ENCODE results near the gene ZNF683. TPM values are rescaled to one million over a fixed set of nuclear protein-coding genes. Genes with fewer than 3 reads are reported as not detected.

Gene ZNF683
- polyA plus RNA-seq, 1 donor (not counting 4 experiments of a cell fraction or from before 2014, with no cell fraction given): not detected

DNA sequence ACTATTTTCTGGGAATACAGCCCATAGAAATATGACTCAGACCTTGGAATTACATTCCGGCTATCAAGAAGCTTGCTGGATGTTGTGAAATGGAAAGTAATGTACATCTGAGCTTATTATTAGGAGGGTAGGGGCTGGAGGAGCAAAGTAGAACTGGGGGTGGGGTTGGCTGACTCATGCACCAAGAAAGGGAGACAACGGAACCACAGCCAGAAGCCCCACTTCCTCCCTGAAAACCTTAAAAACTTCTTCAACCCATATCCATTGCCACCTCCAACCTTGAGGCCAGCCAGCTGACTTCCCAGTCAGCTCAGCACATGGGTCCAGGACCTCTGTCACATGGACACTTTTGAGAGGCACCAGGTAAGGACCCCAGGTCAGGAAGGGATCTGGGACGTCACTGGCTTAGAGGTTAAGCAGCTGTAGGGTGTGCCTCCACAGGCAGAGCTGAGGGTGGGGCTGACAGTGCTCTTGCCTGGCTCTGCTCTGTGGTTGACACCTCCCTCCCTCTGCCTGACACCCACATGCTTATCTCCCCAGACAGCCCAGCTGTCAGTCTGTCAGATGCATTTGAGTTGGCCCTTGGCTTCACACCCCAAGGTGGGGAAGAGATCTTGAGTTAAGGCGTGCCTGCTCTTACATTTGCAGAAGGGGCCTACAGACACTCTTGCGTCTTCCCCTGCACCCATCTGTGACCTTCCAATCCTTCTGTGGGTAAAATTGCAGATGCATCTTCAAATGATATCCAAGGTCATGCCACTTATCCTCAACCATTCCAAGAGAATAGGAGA lies 5.7 kb upstream of the ZNF683 start:
- Histone ChIP-seq H3K9ac (ENCODE audit: control insufficient read depth, extremely low read depth, insufficient read depth, low read length) (peak overlapping the region; percentile 66), H3K4me2 (ENCODE audit: control insufficient read depth, extremely low read depth, insufficient read depth, low read depth, low read length) (peak overlapping the region; percentile 89), H3K27ac (ENCODE audit: control insufficient read depth, insufficient read depth, low read length) (peak overlapping the region; percentile 96), H3K4me1 (ENCODE audit: control insufficient read depth, extremely low read depth, insufficient read depth, low read length) (peaks cover 18% of the 10 kb centered on the region), H3K4me3 (ENCODE audit: control insufficient read depth in 2 of 3, extremely low read depth in 1 of 3, insufficient read depth in 2 of 3, low read depth in 1 of 3, low read length in 3 of 3) (peak overlapping the region in 2 of 3 experiments; percentile 18 to 57), H3K36me3 (ENCODE audit: control insufficient read depth in 2 of 2, extremely low read depth in 1 of 2, insufficient read depth in 2 of 2, low read length in 2 of 2) (no peaks in the 10 kb centered on the region), H2AFZ (ENCODE audit: control insufficient read depth, low read length) (peak overlapping the region; percentile 92), H4K20me1 (ENCODE audit: control insufficient read depth, extremely low read depth, insufficient read depth, low read length) (no peaks in the 10 kb centered on the region), H3K27me3 (ENCODE audit: control insufficient read depth, extremely low read depth, insufficient read depth, low read length) (no peaks in the 10 kb centered on the region), H3K9me3 (ENCODE audit: control insufficient read depth, low read depth, low read length) (no peaks in the 10 kb centered on the region), H3K9me1 (ENCODE audit: control insufficient read depth, extremely low read depth, insufficient read depth, low read length) (no peaks in the 10 kb centered on the region), H3K79me2 (ENCODE audit: control insufficient read depth, insufficient read depth, low read length) (no peaks in the 10 kb centered on the region)
- DNase-seq (ENCODE audit: low read depth, low spot score): peak; percentile 84
- FAIRE-seq: peak; percentile 95
- TF ChIP-seq, protein P1, sequence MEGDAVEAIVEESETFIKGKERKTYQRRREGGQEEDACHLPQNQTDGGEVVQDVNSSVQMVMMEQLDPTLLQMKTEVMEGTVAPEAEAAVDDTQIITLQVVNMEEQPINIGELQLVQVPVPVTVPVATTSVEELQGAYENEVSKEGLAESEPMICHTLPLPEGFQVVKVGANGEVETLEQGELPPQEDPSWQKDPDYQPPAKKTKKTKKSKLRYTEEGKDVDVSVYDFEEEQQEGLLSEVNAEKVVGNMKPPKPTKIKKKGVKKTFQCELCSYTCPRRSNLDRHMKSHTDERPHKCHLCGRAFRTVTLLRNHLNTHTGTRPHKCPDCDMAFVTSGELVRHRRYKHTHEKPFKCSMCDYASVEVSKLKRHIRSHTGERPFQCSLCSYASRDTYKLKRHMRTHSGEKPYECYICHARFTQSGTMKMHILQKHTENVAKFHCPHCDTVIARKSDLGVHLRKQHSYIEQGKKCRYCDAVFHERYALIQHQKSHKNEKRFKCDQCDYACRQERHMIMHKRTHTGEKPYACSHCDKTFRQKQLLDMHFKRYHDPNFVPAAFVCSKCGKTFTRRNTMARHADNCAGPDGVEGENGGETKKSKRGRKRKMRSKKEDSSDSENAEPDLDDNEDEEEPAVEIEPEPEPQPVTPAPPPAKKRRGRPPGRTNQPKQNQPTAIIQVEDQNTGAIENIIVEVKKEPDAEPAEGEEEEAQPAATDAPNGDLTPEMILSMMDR (optimal IDR thresholded peaks at IDR 0.05 in 1 of 3, IDR thresholded peaks at IDR 0.05 in 1 of 3, conservative IDR thresholded peaks at IDR 0.05 in 1 of 3; ENCODE audit: extremely low read depth in 1 of 3, insufficient read depth in 2 of 3, low read length in 3 of 3): no peak
- no peak for TF ChIP-seq EZH2 (IDR thresholded peaks at IDR 0.05; ENCODE audit: low read length)
- dilution Hi-C loops (cut with MboI; ENCODE audit: extremely low pct_ligation_motif_present, low sequenced_read_pairs): no loop called here

DNA sequence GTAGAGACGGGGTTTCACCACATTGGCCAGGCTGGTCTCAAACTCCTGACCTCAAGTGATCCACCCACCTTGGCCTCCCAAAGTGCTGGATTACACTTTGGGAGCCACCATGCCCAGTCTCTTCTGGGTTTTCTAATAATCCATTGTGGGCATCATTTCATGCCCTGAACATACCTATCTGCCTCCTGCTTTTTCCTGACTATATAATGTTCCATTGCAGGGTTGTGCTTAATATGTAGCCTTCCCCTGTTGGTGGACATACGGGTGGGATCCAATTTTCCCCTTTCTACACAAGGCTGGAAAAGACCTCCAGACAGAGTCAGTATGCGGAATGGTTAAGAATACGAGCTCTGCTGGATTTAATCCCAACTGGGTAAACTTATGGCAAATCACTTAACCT lies 3.5 kb upstream of the ZNF683 start:
- no peak overlapping the region for H3K9ac ChIP-seq (ENCODE audit: control insufficient read depth, extremely low read depth, insufficient read depth, low read length)
- no peak overlapping the region for H3K27ac ChIP-seq (ENCODE audit: control insufficient read depth, insufficient read depth, low read length)
- H3K27me3 ChIP-seq (ENCODE audit: control insufficient read depth, extremely low read depth, insufficient read depth, low read length): no peaks in the 10 kb centered on the region
- no peak for TF ChIP-seq EZH2 (IDR thresholded peaks at IDR 0.05; ENCODE audit: low read length)
- TF ChIP-seq, protein P1 (optimal IDR thresholded peaks at IDR 0.05 in 1 of 3, IDR thresholded peaks at IDR 0.05 in 1 of 3, conservative IDR thresholded peaks at IDR 0.05 in 1 of 3; ENCODE audit: extremely low read depth in 1 of 3, insufficient read depth in 2 of 3, low read length in 3 of 3): no peak
- dilution Hi-C loops (cut with MboI; ENCODE audit: extremely low pct_ligation_motif_present, low sequenced_read_pairs): no loop called here
- H3K9me1 ChIP-seq (ENCODE audit: control insufficient read depth, extremely low read depth, insufficient read depth, low read length): no peaks in the 10 kb centered on the region
- DNase-seq (ENCODE audit: low read depth, low spot score): no peak
- H3K9me3 ChIP-seq (ENCODE audit: control insufficient read depth, low read depth, low read length): peaks cover 3% of the 10 kb centered on the region
- no peak overlapping the region for H2AFZ ChIP-seq (ENCODE audit: control insufficient read depth, low read length)
- no peak overlapping the region for H3K4me2 ChIP-seq (ENCODE audit: control insufficient read depth, extremely low read depth, insufficient read depth, low read depth, low read length)
- no peaks in the 10 kb centered on the region for H4K20me1 ChIP-seq (ENCODE audit: control insufficient read depth, extremely low read depth, insufficient read depth, low read length)
- no peaks in the 10 kb centered on the region for H3K36me3 ChIP-seq (ENCODE audit: control insufficient read depth in 2 of 2, extremely low read depth in 1 of 2, insufficient read depth in 2 of 2, low read length in 2 of 2)
- H3K79me2 ChIP-seq (ENCODE audit: control insufficient read depth, insufficient read depth, low read length): no peaks in the 10 kb centered on the region
- H3K4me3 ChIP-seq (ENCODE audit: control insufficient read depth in 2 of 3, extremely low read depth in 1 of 3, insufficient read depth in 2 of 3, low read depth in 1 of 3, low read length in 3 of 3): no peak overlapping the region
- FAIRE-seq: no peak
- H3K4me1 ChIP-seq (ENCODE audit: control insufficient read depth, extremely low read depth, insufficient read depth, low read length): peaks cover 30% of the 10 kb centered on the region
